ENCODE results near the gene PTP4A2. TPM values are rescaled to one million over a fixed set of nuclear protein-coding genes. Genes with fewer than 3 reads are reported as not detected.

PTP4A2 gene
- total RNA-seq, 1 experiment from 2014 or later: 397 TPM

GRCh38 chr1:31861346-31861745 lies 76.8 kb downstream of the PTP4A2 start:
- no peak for DNase-seq (ENCODE audit: low read depth)

- DNase-seq (ENCODE audit: low read depth): no peak
Observed at GRCh38 chr1:31860581-31860980, 77.6 kb downstream of the PTP4A2 start.

GRCh38 chr1:31859719-31860118 lies 78.4 kb downstream of the PTP4A2 start:
- no peak for DNase-seq (ENCODE audit: low read depth)

- no peak for DNase-seq (ENCODE audit: low read depth)
Observed at GRCh38 chr1:31859044-31859443, 79.1 kb downstream of the PTP4A2 start.

GRCh38 chr1:31857863-31858262 lies 80.3 kb downstream of the PTP4A2 start:
- DNase-seq (ENCODE audit: low read depth): no peak

Other genes starting within 250 kb of the PTP4A2 start
- 6.9 and 7.1 TPM in 2 replicates for gene COL16A1, start 234.4 kb downstream of the PTP4A2 start, total RNA-seq (2014; rRNA removed; shearing (Covaris generic))
- 3.4 and 6.7 TPM in 2 replicates for gene ADGRB2, start 174.0 kb downstream of the PTP4A2 start, total RNA-seq (2014; rRNA removed; shearing (Covaris generic))
- 9.6 and 12.4 TPM in 2 replicates for gene SPOCD1, start 122.3 kb downstream of the PTP4A2 start, total RNA-seq (2014; rRNA removed; shearing (Covaris generic))
- gene KHDRBS1, start 75.5 kb upstream of the PTP4A2 start, total RNA-seq (2014; rRNA removed; shearing (Covaris generic)): 54.4 and 59.0 TPM in 2 replicates
- 6.9 and 13.0 TPM in 2 replicates for gene TMEM39B, start 134.6 kb upstream of the PTP4A2 start, total RNA-seq (2014; rRNA removed; shearing (Covaris generic))
- gene KPNA6, start 169.7 kb upstream of the PTP4A2 start, total RNA-seq (2014; rRNA removed; shearing (Covaris generic)): 39.7 and 40.6 TPM in 2 replicates
- gene TXLNA, start 241.3 kb upstream of the PTP4A2 start, total RNA-seq (2014; rRNA removed; shearing (Covaris generic)): 48.4 and 57.0 TPM in 2 replicates